Activated T-helper 2 cell treated with anti-CD3 and anti-CD28 coated beads, Interferon-gamma antibody, Interleukin-2, Interleukin-4, amounts not matched to agents 10 μg/mL and 5 μg/mL and 100 μg/mL, durations not matched to agents 14 hours and 24 hours and 36 hours (primary cell): ENCODE data around the gene TACSTD2. TPM values are rescaled to one million over a fixed set of nuclear protein-coding genes. Genes with fewer than 3 reads are reported as not detected.
"Not testable (repeated sequence)": the region's sequence is repeated elsewhere in the genome, so short reads cannot be mapped to it uniquely, and the experiment has no call there.

Experiments
- DNase-seq: peaks from one replicate; pipeline ENCODE4 v3.0.0; 2021; ENCODE audit warnings: low spot score
- H3K27ac Mint-ChIP-seq: one replicate; pipeline ENCODE4 v1.8.0; 2021; ENCODE audit warnings: mixed read lengths
- H3K27me3 Mint-ChIP-seq: one replicate; pipeline ENCODE4 v1.8.0; 2021; ENCODE audit warnings: low read depth, mixed read lengths
- H3K36me3 Mint-ChIP-seq: one replicate; pipeline ENCODE4 v1.8.0; 2021; ENCODE audit warnings: low read depth, mixed read lengths
- H3K4me1 Mint-ChIP-seq: one replicate; pipeline ENCODE4 v1.8.0; 2021; ENCODE audit warnings: low read depth, mixed read lengths
- H3K4me3 Mint-ChIP-seq: one replicate; pipeline ENCODE4 v1.8.0; 2021; ENCODE audit warnings: low read depth, mild to moderate bottlenecking, moderate library complexity, mixed read lengths
- H3K9me3 Mint-ChIP-seq: one replicate; pipeline ENCODE4 v1.8.0; 2021; ENCODE audit warnings: mixed read lengths
- intact Hi-C: fragments of 100-400 bp; cut with micrococcal nuclease; formaldehyde crosslinking; loops from one replicate; pipeline ENCODE4 v1.15.1; 2023
- total RNA-seq: library from RNA; stranded (reverse); gene quantifications from 2 replicates; pipeline ENCODE4 v1.2.3, GENCODE V29; 2022

Gene TACSTD2
- total RNA-seq, 1 donor from 2014 or later = 0.09 TPM

- H3K27me3 Mint-ChIP-seq = peaks cover 73% of the 10 kb centered on the region
- intact Hi-C loops = loop anchor here (10.0 kb wide), 1 partner anchor 1147 kb away; the partner anchor contains the start of gene DAB1
- H3K4me1 Mint-ChIP-seq = peaks cover 21% of the 10 kb centered on the region
Observed at GRCh38 chr1:58571616-58572015, 5.4 kb downstream of the TACSTD2 start.

GRCh38 chr1:58570817-58571216 is 6.2 kb downstream of the TACSTD2 start:
- H3K4me3 Mint-ChIP-seq = no peak overlapping the region
- H3K27me3 Mint-ChIP-seq = peaks cover 71% of the 10 kb centered on the region
- DNase-seq = no peak
- no peak overlapping the region for H3K27ac Mint-ChIP-seq
- intact Hi-C loops = loop anchor here (10.0 kb wide), 1 partner anchor 1146 kb away; the partner anchor contains the start of gene DAB1
- peaks cover 21% of the 10 kb centered on the region for H3K4me1 Mint-ChIP-seq
- H3K36me3 Mint-ChIP-seq = peaks cover 4% of the 10 kb centered on the region
- H3K9me3 Mint-ChIP-seq = no peaks in the 10 kb centered on the region

More at GRCh38 chr1:58571616-58572015, 5.4 kb downstream of the TACSTD2 start:
- Mint-ChIP-seq H3K36me3 (peaks cover 4% of the 10 kb centered on the region), H3K27ac (no peak overlapping the region), H3K9me3 (no peaks in the 10 kb centered on the region), H3K4me3 (no peak overlapping the region)
- no peak for DNase-seq

- no peaks in the 10 kb centered on the region for H3K36me3 Mint-ChIP-seq
- H3K9me3 Mint-ChIP-seq = no peaks in the 10 kb centered on the region
- H3K4me3 Mint-ChIP-seq = no peak overlapping the region
- H3K27me3 Mint-ChIP-seq = peaks cover 68% of the 10 kb centered on the region
- DNase-seq = no peak
- intact Hi-C loops = loop anchor here (10.0 kb wide), 1 partner anchor 1145 kb away; the partner anchor contains the start of gene DAB1
- no peak overlapping the region for H3K27ac Mint-ChIP-seq
- H3K4me1 Mint-ChIP-seq = peaks cover 17% of the 10 kb centered on the region
Observed at GRCh38 chr1:58570094-58570493, 7.0 kb downstream of the TACSTD2 start.

GRCh38 chr1:58568911-58569310 is 8.1 kb downstream of the TACSTD2 start:
- H3K9me3 Mint-ChIP-seq = no peaks in the 10 kb centered on the region
- peaks cover 64% of the 10 kb centered on the region for H3K27me3 Mint-ChIP-seq
- H3K4me1 Mint-ChIP-seq = peaks cover 13% of the 10 kb centered on the region
- H3K27ac Mint-ChIP-seq = no peak overlapping the region
- intact Hi-C loops = no loop called here
- no peaks in the 10 kb centered on the region for H3K36me3 Mint-ChIP-seq
- no peak for DNase-seq
- no peak overlapping the region for H3K4me3 Mint-ChIP-seq

- H3K4me1 Mint-ChIP-seq = peaks cover 7% of the 10 kb centered on the region
- no peaks in the 10 kb centered on the region for H3K36me3 Mint-ChIP-seq
- peaks cover 62% of the 10 kb centered on the region for H3K27me3 Mint-ChIP-seq
- intact Hi-C loops = no loop called here
- H3K27ac Mint-ChIP-seq = no peak overlapping the region
- no peak for DNase-seq
- no peak overlapping the region for H3K4me3 Mint-ChIP-seq
- no peaks in the 10 kb centered on the region for H3K9me3 Mint-ChIP-seq
Observed at GRCh38 chr1:58568271-58568860, 8.7 kb downstream of the TACSTD2 start.

GRCh38 chr1:58566339-58566738 is 10.7 kb downstream of the TACSTD2 start:
- peaks cover 59% of the 10 kb centered on the region for H3K27me3 Mint-ChIP-seq

GRCh38 chr1:58563715-58564114 is 13.3 kb downstream of the TACSTD2 start:
- H3K4me1 Mint-ChIP-seq, H3K27ac Mint-ChIP-seq, DNase-seq, H3K36me3 Mint-ChIP-seq, intact Hi-C loops, H3K9me3 Mint-ChIP-seq, H3K4me3 Mint-ChIP-seq: not testable (repeated sequence)
- H3K27me3 Mint-ChIP-seq = peaks cover 53% of the 10 kb centered on the region

More at GRCh38 chr1:58566339-58566738, 10.7 kb downstream of the TACSTD2 start:
- no peaks in the 10 kb centered on the region for H3K36me3 Mint-ChIP-seq
- DNase-seq = no peak
- H3K4me3 Mint-ChIP-seq = no peak overlapping the region
- intact Hi-C loops = no loop called here
- H3K9me3 Mint-ChIP-seq = no peaks in the 10 kb centered on the region
- no peak overlapping the region for H3K27ac Mint-ChIP-seq
- no peaks in the 10 kb centered on the region for H3K4me1 Mint-ChIP-seq

- Mint-ChIP-seq H3K27ac (no peak overlapping the region), H3K4me3 (no peak overlapping the region), H3K36me3 (no peaks in the 10 kb centered on the region), H3K9me3 (no peaks in the 10 kb centered on the region), H3K4me1 (no peaks in the 10 kb centered on the region), H3K27me3 (peaks cover 58% of the 10 kb centered on the region)
- no peak for DNase-seq
- intact Hi-C loops = no loop called here
Observed at GRCh38 chr1:58561633-58562032, 15.4 kb downstream of the TACSTD2 start.

- Mint-ChIP-seq H3K27me3 (peaks cover 43% of the 10 kb centered on the region), H3K27ac (no peak overlapping the region), H3K36me3 (no peaks in the 10 kb centered on the region), H3K4me1 (no peaks in the 10 kb centered on the region), H3K4me3 (no peak overlapping the region), H3K9me3 (no peaks in the 10 kb centered on the region)
- DNase-seq = no peak
- intact Hi-C loops = no loop called here
Observed at GRCh38 chr1:58555393-58555792, 21.7 kb downstream of the TACSTD2 start.

- Mint-ChIP-seq H3K36me3 (no peaks in the 10 kb centered on the region), H3K4me1 (peaks cover 5% of the 10 kb centered on the region), H3K9me3 (no peaks in the 10 kb centered on the region), H3K4me3 (no peak overlapping the region), H3K27ac (no peak overlapping the region), H3K27me3 (peaks cover 36% of the 10 kb centered on the region)
- intact Hi-C loops = no loop called here
- DNase-seq = no peak
Observed at GRCh38 chr1:58551186-58552140, 25.6 kb downstream of the TACSTD2 start.

- Mint-ChIP-seq H3K27me3 (peaks cover 27% of the 10 kb centered on the region), H3K4me1 (peaks cover 15% of the 10 kb centered on the region)
- H3K36me3 Mint-ChIP-seq, H3K27ac Mint-ChIP-seq, H3K4me3 Mint-ChIP-seq, H3K9me3 Mint-ChIP-seq, DNase-seq, intact Hi-C loops: not testable (repeated sequence)
Observed at GRCh38 chr1:58549291-58549690, 27.8 kb downstream of the TACSTD2 start.

- peaks cover 25% of the 10 kb centered on the region for H3K27me3 Mint-ChIP-seq
- H3K27ac Mint-ChIP-seq = no peak overlapping the region
Observed at GRCh38 chr1:58548371-58548770, 28.7 kb downstream of the TACSTD2 start.

More at GRCh38 chr1:58548371-58548770, 28.7 kb downstream of the TACSTD2 start:
- H3K4me1 Mint-ChIP-seq = peaks cover 16% of the 10 kb centered on the region
- intact Hi-C loops = no loop called here
- no peaks in the 10 kb centered on the region for H3K36me3 Mint-ChIP-seq
- DNase-seq = no peak
- no peaks in the 10 kb centered on the region for H3K9me3 Mint-ChIP-seq
- H3K4me3 Mint-ChIP-seq = no peak overlapping the region
